HG02973 (cell line): ENCODE measurements around the gene CCDC69.

Source experiments
- ATAC-seq: cut with Tn5 transposase; IDR thresholded peaks from one replicate; pipeline ENCODE4 v1.9.1; 2021; ENCODE audit warnings: moderate library complexity; ENCODE audit not compliant: unreplicated experiment

CCDC69 gene

DNA sequence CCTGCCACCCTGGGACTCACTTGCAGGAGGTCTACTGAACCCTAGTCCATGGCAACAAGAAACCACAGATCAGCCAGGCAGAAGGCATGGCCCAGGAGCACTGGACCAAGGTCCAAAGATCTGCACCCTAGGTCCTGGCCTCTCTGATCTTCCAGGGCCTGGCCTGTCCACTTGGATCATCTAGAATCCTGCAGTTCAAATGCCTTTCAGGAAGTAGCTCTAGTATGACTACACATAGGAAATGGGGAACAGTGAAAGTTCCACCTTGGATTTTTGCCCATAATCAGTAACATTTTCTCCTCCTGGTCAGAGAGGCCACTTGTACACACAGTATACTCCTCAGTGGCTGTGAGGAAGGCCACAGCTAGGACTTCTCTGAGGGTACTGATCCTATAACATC lies 77.8 kb downstream of the CCDC69 start:
- ATAC-seq = no peak

DNA sequence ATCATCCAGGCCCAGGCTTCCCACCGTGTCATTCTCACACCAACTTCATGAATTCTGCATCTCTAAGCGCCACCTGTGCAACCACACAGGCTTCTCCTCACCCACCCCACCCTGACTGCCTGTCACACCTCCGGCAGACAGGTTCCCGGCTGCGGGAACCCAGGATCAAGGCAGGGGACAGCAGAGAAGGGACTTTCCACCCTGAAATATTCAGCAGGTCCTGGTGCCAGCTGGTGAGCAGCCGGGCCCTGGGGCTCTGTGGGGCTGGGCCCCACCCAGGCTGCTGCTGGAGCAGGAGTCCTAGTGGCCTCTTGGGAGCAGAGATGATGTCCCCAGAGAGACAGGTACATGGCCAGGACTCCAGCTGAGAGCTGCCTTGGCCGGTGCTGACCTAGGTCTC lies 79.0 kb downstream of the CCDC69 start:
- no peak for ATAC-seq

DNA sequence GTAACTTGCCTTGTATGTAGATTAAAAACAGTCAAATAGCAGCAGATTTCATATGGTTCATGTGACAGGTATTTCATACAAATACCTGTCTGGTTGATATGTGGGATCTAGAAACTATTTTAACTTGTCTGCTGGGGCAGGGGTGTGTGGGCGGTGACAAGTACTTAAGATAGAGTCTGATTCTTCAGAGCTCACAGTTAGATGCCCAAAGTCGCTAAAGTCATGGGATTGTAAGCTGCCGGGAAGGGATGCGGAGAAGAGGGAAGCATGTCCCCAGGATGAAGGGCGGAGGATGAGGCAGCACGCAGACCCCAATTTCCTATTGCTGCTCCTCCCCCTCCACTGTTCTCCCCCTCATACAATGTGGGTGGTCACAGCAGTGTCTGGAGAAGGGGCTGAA lies 79.6 kb downstream of the CCDC69 start:
- ATAC-seq = no peak

DNA sequence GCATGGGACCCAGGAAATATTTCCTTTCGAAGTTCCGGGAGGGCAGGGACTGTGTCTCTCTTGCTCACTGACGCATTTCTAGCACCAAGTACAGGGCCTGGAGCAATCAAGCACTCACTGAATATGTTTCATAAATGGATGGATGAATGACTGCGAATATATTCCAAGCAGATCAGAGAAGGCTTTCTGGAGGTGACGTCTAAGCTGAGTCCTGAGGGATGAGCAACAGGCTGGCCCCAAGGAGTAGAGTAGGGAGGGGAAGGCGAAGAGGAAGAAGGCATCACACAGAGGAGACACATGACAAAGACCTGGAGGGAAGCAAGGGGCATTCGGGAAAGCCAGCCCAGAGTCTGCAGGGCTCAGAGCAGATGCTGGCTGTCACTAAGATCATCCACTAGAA lies 80.2 kb downstream of the CCDC69 start:
- ATAC-seq = no peak

DNA sequence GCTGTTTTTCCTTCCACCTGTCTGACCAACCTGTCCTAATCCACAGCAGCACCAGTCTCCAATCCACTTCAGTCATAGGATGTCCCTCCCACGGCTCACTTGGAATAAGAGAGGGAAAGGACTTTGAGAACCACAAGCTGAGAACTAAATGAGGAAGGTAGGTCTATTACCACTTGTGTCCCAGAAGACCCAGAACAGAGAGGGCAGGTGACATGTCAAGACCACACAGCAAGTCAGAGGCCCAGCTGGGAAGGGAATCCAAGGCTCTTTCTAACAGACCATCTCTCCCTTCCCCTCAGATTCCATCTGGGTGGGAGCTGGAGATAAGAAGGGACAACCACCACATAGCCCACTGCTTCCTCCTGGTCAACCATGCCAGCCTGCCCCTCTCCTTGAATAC lies 81.0 kb downstream of the CCDC69 start:
- ATAC-seq = no peak

DNA sequence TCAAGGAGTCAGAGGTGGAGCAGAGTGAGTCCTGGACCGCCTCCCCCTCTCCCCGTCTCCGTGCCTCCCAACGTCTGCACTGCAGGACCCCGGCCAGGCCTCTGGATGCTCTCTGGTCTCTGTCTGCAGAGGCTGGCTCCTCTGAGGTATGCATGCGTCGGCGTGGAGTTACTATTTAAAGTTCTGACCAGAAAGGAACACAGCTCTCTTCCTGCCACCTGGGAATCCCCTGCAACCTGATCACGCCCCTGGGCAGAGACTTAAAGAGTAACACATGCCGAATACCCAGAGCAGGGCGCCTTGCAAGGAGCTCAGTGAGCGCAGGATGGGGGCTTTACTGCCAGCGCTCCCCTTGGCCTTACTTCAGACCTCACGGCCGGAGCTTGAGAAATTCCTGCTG lies 82.4 kb downstream of the CCDC69 start:
- peak; percentile 85 for ATAC-seq

DNA sequence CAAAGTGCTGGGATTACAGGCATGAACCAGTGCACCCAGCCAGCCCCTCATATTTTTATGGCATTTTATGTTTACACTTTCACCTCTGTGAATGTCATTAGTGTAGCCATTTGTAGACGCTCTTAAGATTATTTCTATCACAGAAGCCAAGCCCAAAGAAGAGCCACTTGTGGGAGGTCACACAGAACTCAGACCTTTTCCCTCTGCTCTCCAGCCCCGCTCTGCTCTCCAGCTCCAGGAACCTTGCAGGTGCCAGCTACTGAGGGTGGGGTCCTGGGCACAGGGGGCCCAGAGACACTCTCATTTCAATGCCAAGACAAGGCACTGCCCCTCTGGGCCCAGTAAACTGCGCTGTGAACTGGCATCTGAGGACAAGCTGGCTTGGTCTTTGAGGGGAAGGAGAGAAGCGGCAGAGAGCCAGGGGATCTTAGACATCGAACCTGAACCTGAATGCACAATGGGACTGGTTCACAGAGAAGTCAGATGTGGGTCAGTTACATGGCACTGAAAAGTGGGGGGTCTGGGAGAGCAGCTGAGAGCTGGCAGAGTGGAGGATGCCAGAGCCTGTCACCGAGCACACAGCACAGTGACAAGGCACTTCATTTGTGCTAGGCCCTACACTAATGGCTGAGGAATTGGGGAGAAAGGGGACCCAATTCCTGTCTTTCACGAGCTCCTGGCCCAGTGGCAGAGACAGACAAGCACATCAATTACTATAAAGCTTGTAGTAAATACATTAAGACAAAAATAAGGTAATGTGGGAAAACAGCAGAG lies 83.0 kb downstream of the CCDC69 start:
- no peak for ATAC-seq

DNA sequence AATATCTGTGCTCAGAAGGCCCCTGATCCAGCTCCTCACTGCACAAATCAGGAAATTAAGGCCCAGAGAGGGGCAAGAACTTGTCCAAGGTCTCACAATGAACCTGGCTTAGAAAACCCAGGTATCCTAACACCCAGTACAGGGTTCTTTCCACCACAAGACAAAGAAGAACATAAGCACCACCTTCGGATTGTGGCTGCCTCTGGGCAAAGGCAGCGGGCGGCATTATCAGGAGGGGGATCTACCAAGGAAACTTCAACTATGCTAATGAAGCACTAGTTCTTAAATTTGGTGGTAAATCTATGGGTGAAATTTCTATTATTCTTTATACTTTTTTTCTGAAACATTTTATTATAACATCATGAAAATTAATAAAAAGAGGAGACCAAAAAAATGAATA lies 84.2 kb downstream of the CCDC69 start:
- no peak for ATAC-seq

DNA sequence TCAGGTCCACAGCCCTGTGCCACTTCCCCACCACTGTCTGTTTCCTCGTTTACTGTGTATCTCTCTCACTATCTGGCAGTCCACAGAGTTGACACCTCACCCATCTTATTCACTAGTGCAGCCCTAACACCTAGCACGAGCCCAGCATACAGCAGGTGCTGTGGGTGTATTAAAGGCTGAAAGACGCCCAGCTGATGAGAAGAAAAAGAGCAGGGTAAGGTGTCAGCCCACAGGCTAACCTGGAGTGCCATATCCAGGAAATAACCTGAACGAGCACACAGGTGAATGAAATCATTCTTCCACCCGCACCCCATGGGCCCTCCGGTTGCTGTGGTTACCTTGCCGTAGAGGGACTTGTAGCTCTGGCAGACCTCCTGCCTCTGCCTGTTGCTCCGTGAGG lies 84.9 kb downstream of the CCDC69 start:
- ATAC-seq = no peak

DNA sequence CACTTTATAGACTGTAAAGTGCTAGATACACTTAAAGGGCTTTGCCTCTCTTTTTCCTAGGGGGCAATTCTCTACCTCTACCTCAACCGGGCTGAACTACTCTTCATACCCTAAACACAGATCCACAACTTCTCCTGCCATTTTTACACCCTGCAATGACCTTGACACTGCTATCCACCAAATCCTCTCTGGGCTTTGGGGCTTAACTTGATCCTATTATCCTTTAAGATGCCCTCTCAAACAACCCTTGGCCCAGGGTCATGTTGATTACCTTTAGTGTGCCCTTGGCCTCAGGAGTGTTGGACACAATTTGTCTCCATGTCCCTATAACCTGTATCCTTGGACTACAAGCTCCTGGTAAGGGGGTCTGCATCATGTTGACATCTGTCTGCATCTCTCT lies 85.8 kb downstream of the CCDC69 start:
- ATAC-seq = no peak

DNA sequence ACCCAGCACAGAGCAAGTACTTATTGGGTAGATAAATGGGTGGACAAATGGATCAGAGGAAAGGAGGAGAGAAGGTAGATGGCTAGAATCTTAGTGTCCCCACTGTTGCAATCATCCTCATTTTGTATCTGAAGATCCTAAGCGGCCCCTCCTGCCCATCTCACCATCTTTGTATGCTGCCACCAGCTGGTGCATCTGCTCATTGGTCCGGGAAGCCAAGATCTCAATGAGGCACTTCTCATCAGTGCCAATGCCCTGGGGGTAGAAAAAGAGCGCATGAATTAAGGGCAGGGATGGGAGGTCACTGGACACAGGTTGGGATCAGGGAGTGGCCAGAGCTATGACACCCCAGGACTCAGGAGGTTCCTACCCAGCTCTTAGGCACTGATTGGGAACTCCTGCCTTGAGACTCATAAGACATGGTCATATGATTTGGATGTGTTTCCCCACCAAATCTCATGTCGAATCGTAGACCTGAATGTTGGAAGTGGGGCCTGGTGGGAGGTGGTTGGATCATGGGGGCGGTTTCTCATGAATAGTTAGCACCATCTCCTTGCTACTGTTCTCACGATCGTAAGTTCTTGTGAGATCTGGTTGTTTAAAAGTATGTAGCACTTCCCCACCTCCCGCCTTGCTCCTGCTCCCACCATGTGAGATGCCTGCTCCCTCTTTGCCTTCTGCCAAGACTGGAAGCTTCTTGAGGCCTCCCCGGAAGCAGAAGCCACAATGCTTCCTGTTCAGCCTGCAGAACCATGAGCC lies 86.6 kb downstream of the CCDC69 start:
- ATAC-seq = no peak

DNA sequence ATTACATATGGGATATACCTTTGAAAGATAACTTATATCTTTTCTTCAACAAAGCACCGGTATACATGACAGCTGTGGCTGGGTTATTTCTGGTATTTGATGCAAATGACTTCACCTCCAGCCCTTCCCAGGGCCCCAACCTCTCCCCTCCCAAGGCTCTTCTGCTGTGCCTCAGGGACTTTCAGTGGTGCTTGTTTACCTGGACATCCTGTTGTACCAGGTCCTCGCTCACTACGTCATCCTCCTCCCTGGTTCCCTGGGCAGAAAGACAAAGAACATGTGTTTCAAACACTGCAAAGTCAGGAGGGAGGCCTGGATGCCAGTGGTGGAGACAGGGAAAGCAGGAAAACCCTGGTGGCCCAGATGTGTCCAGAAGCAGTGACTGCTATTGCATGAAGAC lies 89.7 kb downstream of the CCDC69 start:
- no peak for ATAC-seq

DNA sequence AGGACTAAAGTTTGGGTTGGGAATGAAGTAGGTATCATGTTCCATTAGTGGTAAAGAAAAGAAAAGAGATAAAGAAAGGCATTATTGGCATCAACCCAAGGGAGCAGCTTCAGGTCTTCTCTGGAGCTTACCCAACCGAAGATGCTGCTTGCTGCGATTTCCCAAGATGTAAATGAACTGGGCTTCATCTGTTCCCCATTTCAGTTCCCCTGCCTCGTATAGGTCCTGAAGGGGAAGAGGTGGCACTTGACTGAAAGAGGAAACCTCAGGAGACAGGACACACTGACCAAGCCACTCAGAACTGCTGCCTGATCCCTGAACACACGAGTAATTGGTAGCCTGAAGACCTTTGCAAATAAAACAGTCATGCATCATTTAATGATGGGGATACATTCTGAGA lies 90.9 kb downstream of the CCDC69 start:
- ATAC-seq = no peak
